IMR-90 (cell line): Measurements from ENCODE around the gene SATB2. TPM values are rescaled to one million over a fixed set of nuclear protein-coding genes. Genes with fewer than 3 reads are reported as not detected.
A peak's percentile ranks its signal among the peaks of the same experiment; 100 is the strongest.

Experiments used
- ATAC-seq: fragments of 200-7000 bp; cut with Tn5 transposase; 2 replicates; pipeline ENCODE4 v1.9.1; 2020; ENCODE audit warnings: low read depth, mild to moderate bottlenecking, moderate library complexity
- BruUV-seq: library from RNA; stranded (reverse); fragments of 400-500 nt; replicated peaks from 2 replicates; lab custom pipeline; 2021; lab: Mats Ljungman, UMichigan
- CTCF ChIA-PET: fragments of 300-600 bp; formaldehyde crosslinking; extraction: SDS; loops from one replicate; lab custom pipeline; 2021; ENCODE audit warnings: antibody characterized with exemption; lab: Yijun Ruan, JAX
- POLR2A ChIA-PET: fragments of 300-600 bp; sonication (Branson Sonifier 250); formaldehyde crosslinking; loops from one replicate; lab custom pipeline; 2022; ENCODE audit warnings: antibody characterized with exemption; ENCODE audit not compliant: unreplicated experiment; lab: Charles Lee
- DNase-seq: peaks from one replicate; pipeline ENCODE4 v3.0.0; 2013
- H2AFZ ChIP-seq: replicated peaks from 2 replicates; pipeline ENCODE3; 2013; ENCODE audit warnings: low read length, mild to moderate bottlenecking; ENCODE audit not compliant: poor library complexity
- H2AK5ac ChIP-seq: 2 replicates; pipeline ENCODE4 v1.6.1; 2013; ENCODE audit warnings: low read depth, low read length, inconsistent platforms
- H2AK9ac ChIP-seq: replicated peaks from 2 replicates; pipeline ENCODE3; 2013; ENCODE audit warnings: mild to moderate bottlenecking, low read depth, low read length, moderate library complexity; ENCODE audit not compliant: poor library complexity
- H2BK120ac ChIP-seq: 2 replicates; pipeline ENCODE4 v1.6.1; 2013; ENCODE audit warnings: low read depth, low read length, inconsistent platforms
- H2BK15ac ChIP-seq: 3 replicates; pipeline ENCODE4 v1.6.1; 2013; ENCODE audit warnings: low read depth, low read length, inconsistent platforms
- H2BK20ac ChIP-seq: 2 replicates; pipeline ENCODE4 v1.6.1; 2013; ENCODE audit warnings: low read depth, mild to moderate bottlenecking, inconsistent platforms, low read length, moderate library complexity
- H2BK5ac ChIP-seq: 2 replicates; pipeline ENCODE4 v1.6.1; 2013; ENCODE audit warnings: mild to moderate bottlenecking, low read depth, low read length, inconsistent platforms; ENCODE audit not compliant: poor library complexity, severe bottlenecking
- H3K14ac ChIP-seq: replicated peaks from 2 replicates; pipeline ENCODE4 v1.6.1; 2013; ENCODE audit warnings: low read depth, low read length, inconsistent platforms
- H3K18ac ChIP-seq: 2 replicates; pipeline ENCODE4 v1.6.1; 2013; ENCODE audit warnings: low read depth, low read length, control low read depth
- H3K23ac ChIP-seq: 2 replicates; pipeline ENCODE4 v1.6.1; 2013; ENCODE audit warnings: low read depth, low read length, inconsistent platforms
- H3K27ac ChIP-seq: 2 replicates; pipeline ENCODE4 v1.5.1; 2013; ENCODE audit warnings: mild to moderate bottlenecking, control low read depth, low read length; ENCODE audit not compliant: insufficient read depth
- H3K27me3 ChIP-seq: 2 replicates; pipeline ENCODE4 v1.6.1; 2013; ENCODE audit warnings: low read length; ENCODE audit not compliant: control insufficient read depth, insufficient read depth
- H3K36me3 ChIP-seq: 2 replicates; pipeline ENCODE4 v1.6.1; 2013; ENCODE audit warnings: low read length, mixed read lengths; ENCODE audit not compliant: control insufficient read depth, insufficient read depth
- H3K4ac ChIP-seq: 2 replicates; pipeline ENCODE4 v1.6.1; 2013; ENCODE audit warnings: low read depth, low read length, inconsistent platforms
- H3K4me1 ChIP-seq: 2 replicates; pipeline ENCODE4 v1.6.1; 2013; ENCODE audit warnings: low read length, mixed read lengths; ENCODE audit not compliant: control insufficient read depth, insufficient read depth
- H3K4me2 ChIP-seq: 2 replicates; pipeline ENCODE4 v1.6.1; 2013; ENCODE audit warnings: low read depth, mild to moderate bottlenecking, control low read depth, low read length, moderate library complexity
- H3K4me3 ChIP-seq: 2 replicates; pipeline ENCODE4 v1.5.1; 2013; ENCODE audit warnings: low read depth, mild to moderate bottlenecking, control low read depth, low read length, moderate library complexity; ENCODE audit not compliant: insufficient read depth
- H3K56ac ChIP-seq: 2 replicates; pipeline ENCODE4 v1.6.1; 2013; ENCODE audit warnings: low read length, inconsistent platforms; ENCODE audit not compliant: insufficient read depth; ENCODE audit errors: extremely low read depth
- H3K79me1 ChIP-seq, 2 experiments: 2 replicates each; pipeline ENCODE4 v1.6.1; 2013; ENCODE audit warnings: low read length in 2 of 2, inconsistent platforms in 1 of 2, low read depth in 1 of 2
- H3K9ac ChIP-seq: 2 replicates; pipeline ENCODE4 v1.6.1; 2013; ENCODE audit warnings: low read depth, low read length, control low read depth
- H3K9me1 ChIP-seq: 2 replicates; pipeline ENCODE4 v1.6.1; 2013; ENCODE audit warnings: low read length, inconsistent platforms; ENCODE audit not compliant: insufficient read depth
- H3K9me3 ChIP-seq: 2 replicates; pipeline ENCODE4 v1.6.1; 2013; ENCODE audit warnings: low read length; ENCODE audit not compliant: control insufficient read depth, insufficient read depth
- H4K20me1 ChIP-seq: 2 replicates; pipeline ENCODE4 v1.6.1; 2013; ENCODE audit warnings: low read length, inconsistent platforms; ENCODE audit not compliant: insufficient read depth
- H4K5ac ChIP-seq: 2 replicates; pipeline ENCODE4 v1.6.1; 2013; ENCODE audit warnings: mild to moderate bottlenecking, low read depth, low read length, control low read depth
- H4K8ac ChIP-seq, 2 experiments: 2 replicates each; pipeline ENCODE4 v1.6.1; 2013; ENCODE audit warnings: low read depth in 2 of 2, low read length in 2 of 2, control low read depth in 1 of 2, inconsistent platforms in 1 of 2
- H4K91ac ChIP-seq: 2 replicates; pipeline ENCODE4 v1.6.1; 2013; ENCODE audit warnings: low read depth, low read length, inconsistent platforms; ENCODE audit not compliant: insufficient read depth
- CEBPB ChIP-seq: IDR thresholded peaks from 2 replicates; pipeline ENCODE4 v1.6.1; 2012; ENCODE audit warnings: low read depth, low read length, improper control_type of control experiment
- CHD1 ChIP-seq: IDR thresholded peaks from 2 replicates; pipeline ENCODE4 v1.6.1; 2012; ENCODE audit warnings: low read depth, low read length, improper control_type of control experiment
- CTCF ChIP-seq: conservative IDR thresholded peaks from 2 replicates; pipeline ENCODE4 v1.5.1; 2012; ENCODE audit warnings: mild to moderate bottlenecking, low read depth, low read length, improper control_type of control experiment
- ELK1 ChIP-seq: fragments of 150-350 bp; IDR thresholded peaks from 2 replicates; pipeline ENCODE4 v1.6.1; 2016; ENCODE audit warnings: low read depth, mild to moderate bottlenecking, low read length, moderate library complexity, borderline replicate concordance
- MAFK ChIP-seq: IDR thresholded peaks from 2 replicates; pipeline ENCODE4 v1.6.1; 2012; ENCODE audit warnings: low read depth, low read length, improper control_type of control experiment
- MXI1 ChIP-seq: IDR thresholded peaks from 2 replicates; pipeline ENCODE4 v1.6.1; 2012; ENCODE audit warnings: low read depth, mild to moderate bottlenecking, low read length, moderate library complexity, borderline replicate concordance
- POLR2A ChIP-seq: IDR thresholded peaks from 2 replicates; pipeline ENCODE4 v1.6.1; 2012; ENCODE audit warnings: mild to moderate bottlenecking, low read depth, low read length
- RAD21 ChIP-seq: IDR thresholded peaks from 2 replicates; pipeline ENCODE4 v1.6.1; 2012; ENCODE audit warnings: low read length, improper control_type of control experiment
- RCOR1 ChIP-seq: IDR thresholded peaks from 2 replicates; pipeline ENCODE4 v1.6.1; 2012; ENCODE audit warnings: mild to moderate bottlenecking, low read length, improper control_type of control experiment; ENCODE audit not compliant: insufficient replicate concordance
- WGBS, 2 experiments: methylation state at CpG; one replicate each; pipeline versions ENCODE4 v1.1.5 to v1.1.7; 2013; ENCODE audit warnings: missing lambda C conversion rate in 2 of 2; ENCODE audit not compliant: insufficient read length in 1 of 2; ENCODE audit errors: extremely low coverage in 2 of 2; 5-methylcytosine and 5-hydroxymethylcytosine counted together
- dilution Hi-C: fragments of 300-500 bp; cut with HindIII; formaldehyde crosslinking; loops from one replicate; pipeline ENCODE4 v1.14.3; 2018; ENCODE audit warnings: low sequenced_read_pairs; ENCODE audit not compliant: unreplicated experiment
- in situ Hi-C: fragments of 300-500 bp; cut with MboI; formaldehyde crosslinking; loops from 3 replicates; pipeline ENCODE4 v1.14.3; 2019; ENCODE audit warnings: low sequenced_read_pairs, inconsistent platforms, mixed read lengths
- intact Hi-C: fragments of 100-400 bp; cut with micrococcal nuclease; formaldehyde crosslinking; loops from 2 replicates; pipeline ENCODE4 v1.10.0; 2022
- polyA plus RNA-seq, 3 experiments: library from polyadenylated mRNA; depleted of rRNA; stranded (reverse); fragments of >200 nt; gene quantifications; 2 replicates each; pipeline ENCODE4 v1.2.3, GENCODE V29; 2012; ENCODE audit warnings: low replicate concordance in 1 of 3
- total RNA-seq: library from RNA; depleted of rRNA; stranded (reverse); fragments of >200 nt; gene quantifications from 2 replicates; pipeline ENCODE4 v1.2.3, GENCODE V29; 2012

SATB2 gene
- total and polyA plus RNA-seq, 2 of the 4 experiments (the other 2 are of a cell fraction) = 6.2 to 8.4 TPM

GRCh38 chr2:199382091-199382490, 75.6 kb downstream of the SATB2 start:
- dilution Hi-C loops = no loop called here
- Histone ChIP-seq H3K18ac (no peak overlapping the region), H3K4me3 (no peak overlapping the region), H3K9me3 (no peaks in the 10 kb centered on the region), H3K4me2 (no peak overlapping the region), H4K8ac (no peak overlapping the region), H4K5ac (no peak overlapping the region), H3K4me1 (no peaks in the 10 kb centered on the region), H2BK120ac (no peak overlapping the region), H2AFZ (no peak overlapping the region), H3K14ac (no peak overlapping the region), H4K91ac (no peak overlapping the region), H2AK9ac (no peak overlapping the region), H3K27me3 (no peaks in the 10 kb centered on the region), H3K36me3 (peaks cover 9% of the 10 kb centered on the region), H3K27ac (no peak overlapping the region), H2BK5ac (no peak overlapping the region), H3K56ac (no peak overlapping the region), H3K9me1 (peaks cover 2% of the 10 kb centered on the region; the same call in 1 of the 2 replicates), H3K23ac (no peak overlapping the region), H2BK15ac (no peak overlapping the region), H2AK5ac (no peak overlapping the region), H4K20me1 (no peaks in the 10 kb centered on the region), H2BK20ac (no peak overlapping the region), H3K79me1 (peaks cover 0 to 7% of the 10 kb centered on the region in 2 experiments; a peak in 1 of 4 replicates), H3K9ac (no peak overlapping the region), H3K4ac (no peak overlapping the region)
- TF ChIP-seq RAD21 (no peak), CHD1 (no peak), POLR2A (no peak), ELK1 (no peak), CEBPB (no peak), MXI1 (no peak), CTCF (no peak), MAFK (no peak), RCOR1 (no peak)
- intact Hi-C loops = no loop called here
- ChIA-PET CTCF (no interaction called here), POLR2A (no interaction called here)
- 94% methylated on average over 3 of the region's 6 CpGs; no CpG with 5 or more reads in 1 of the 2 experiments for WGBS, 2 experiments
- no peak for ATAC-seq
- in situ Hi-C loops = no loop called here
- no TSS peak for BruUV-seq
- peak; percentile 10 for DNase-seq
